ENCODE results near the gene AFAP1. TPM values are rescaled to one million over a fixed set of nuclear protein-coding genes. Genes with fewer than 3 reads are reported as not detected.

AFAP1 gene
- total RNA-seq, 1 experiment from 2014 or later: 27.6 TPM

GRCh38 chr4:7744142-7744804 lies 195.4 kb downstream of the AFAP1 start:
- no TSS peak for BruUV-seq (replicated peaks)
- H3K9me3 Mint-ChIP-seq (ENCODE audit: unreplicated experiment): no peaks in the 10 kb centered on the region
- ChIA-PET CTCF (interaction anchor here (0.7 kb wide), 1 partner anchor 17 kb away, joined by 3 read pairs; no protein-coding TSS in a partner anchor), POLR2A (no interaction called here)
- TF ChIP-seq CTCF (IDR thresholded peaks at IDR 0.05; ENCODE audit: insufficient read depth in 1 of 2, low read depth in 1 of 2, low read length in 1 of 2, severe bottlenecking in 1 of 2, unreplicated experiment in 1 of 2): no peak
- H3K36me3 Mint-ChIP-seq (ENCODE audit: insufficient read depth, unreplicated experiment): peaks cover 30% of the 10 kb centered on the region
- no peak overlapping the region for H3K4me3 Mint-ChIP-seq (ENCODE audit: unreplicated experiment)
- Histone ChIP-seq H3K27me3 (replicated peaks; ENCODE audit: control insufficient read depth, insufficient read depth, low read length) (no peaks in the 10 kb centered on the region), H3K4me1 (peaks cover 24% of the 10 kb centered on the region), H3K9me3 (no peaks in the 10 kb centered on the region), H3K36me3 (ENCODE audit: control insufficient read depth, insufficient read depth, low read length) (no peaks in the 10 kb centered on the region), H3K4me3 (ENCODE audit: low read depth, low read length) (no peak overlapping the region)
- DNase-seq: no peak
- peaks cover 29% of the 10 kb centered on the region for H3K4me1 Mint-ChIP-seq (ENCODE audit: low read depth, unreplicated experiment)
- intact Hi-C loops (cut with micrococcal nuclease; ENCODE audit: unreplicated experiment): no loop called here
- H3K27ac Mint-ChIP-seq (ENCODE audit: unreplicated experiment): peak overlapping the region; percentile 53
- no peaks in the 10 kb centered on the region for H3K27me3 Mint-ChIP-seq (ENCODE audit: insufficient read depth, unreplicated experiment)

GRCh38 chr4:7742807-7743280 lies 196.8 kb downstream of the AFAP1 start:
- no peak overlapping the region for H3K27ac Mint-ChIP-seq (ENCODE audit: unreplicated experiment)
- H3K27me3 ChIP-seq (replicated peaks; ENCODE audit: control insufficient read depth, insufficient read depth, low read length): no peaks in the 10 kb centered on the region
- H3K9me3 ChIP-seq: no peaks in the 10 kb centered on the region
- no peak overlapping the region for H3K4me3 Mint-ChIP-seq (ENCODE audit: unreplicated experiment)
- H3K4me3 ChIP-seq (ENCODE audit: low read depth, low read length): no peak overlapping the region
- no peaks in the 10 kb centered on the region for H3K27me3 Mint-ChIP-seq (ENCODE audit: insufficient read depth, unreplicated experiment)
- peaks cover 9% of the 10 kb centered on the region for H3K4me1 ChIP-seq
- H3K36me3 Mint-ChIP-seq (ENCODE audit: insufficient read depth, unreplicated experiment): peaks cover 17% of the 10 kb centered on the region
- H3K9me3 Mint-ChIP-seq (ENCODE audit: unreplicated experiment): no peaks in the 10 kb centered on the region
- TF ChIP-seq CTCF (IDR thresholded peaks at IDR 0.05; ENCODE audit: insufficient read depth in 1 of 2, low read depth in 1 of 2, low read length in 1 of 2, severe bottlenecking in 1 of 2, unreplicated experiment in 1 of 2): no peak
- POLR2A ChIA-PET: no interaction called here
- CTCF ChIA-PET: no interaction called here
- intact Hi-C loops (cut with micrococcal nuclease; ENCODE audit: unreplicated experiment): no loop called here
- no peak for DNase-seq
- BruUV-seq (replicated peaks): no TSS peak
- H3K4me1 Mint-ChIP-seq (ENCODE audit: low read depth, unreplicated experiment): peaks cover 15% of the 10 kb centered on the region
- no peaks in the 10 kb centered on the region for H3K36me3 ChIP-seq (ENCODE audit: control insufficient read depth, insufficient read depth, low read length)

- Mint-ChIP-seq H3K27me3 (ENCODE audit: insufficient read depth, unreplicated experiment) (no peaks in the 10 kb centered on the region), H3K4me3 (ENCODE audit: unreplicated experiment) (no peak overlapping the region), H3K4me1 (ENCODE audit: low read depth, unreplicated experiment) (peaks cover 8% of the 10 kb centered on the region), H3K27ac (ENCODE audit: unreplicated experiment) (no peak overlapping the region), H3K36me3 (ENCODE audit: insufficient read depth, unreplicated experiment) (peaks cover 13% of the 10 kb centered on the region), H3K9me3 (ENCODE audit: unreplicated experiment) (no peaks in the 10 kb centered on the region)
- no peaks in the 10 kb centered on the region for H3K36me3 ChIP-seq (ENCODE audit: control insufficient read depth, insufficient read depth, low read length)
- H3K27me3 ChIP-seq (replicated peaks; ENCODE audit: control insufficient read depth, insufficient read depth, low read length): no peaks in the 10 kb centered on the region
- POLR2A ChIA-PET: no interaction called here
- no TSS peak for BruUV-seq (replicated peaks)
- CTCF ChIA-PET: no interaction called here
- H3K4me1 ChIP-seq: peaks cover 3% of the 10 kb centered on the region
- no peak for DNase-seq
- no peak overlapping the region for H3K4me3 ChIP-seq (ENCODE audit: low read depth, low read length)
- no peaks in the 10 kb centered on the region for H3K9me3 ChIP-seq
- intact Hi-C loops (cut with micrococcal nuclease; ENCODE audit: unreplicated experiment): no loop called here
- TF ChIP-seq CTCF (IDR thresholded peaks at IDR 0.05; ENCODE audit: insufficient read depth in 1 of 2, low read depth in 1 of 2, low read length in 1 of 2, severe bottlenecking in 1 of 2, unreplicated experiment in 1 of 2): no peak
Observed at GRCh38 chr4:7741946-7742806, 197.5 kb downstream of the AFAP1 start.

All from Caco-2 (cell line).